ENCODE results near the gene FTL. TPM values are rescaled to one million over a fixed set of nuclear protein-coding genes. Genes with fewer than 3 reads are reported as not detected.

FTL gene
- total RNA-seq, 1 donor from 2014 or later: 2,544 TPM

GRCh38 chr19:48961051-48961649, 4.0 kb upstream of the FTL start:
- H3K27ac Mint-ChIP-seq: peak overlapping the region; percentile 98
- no peak overlapping the region for H3K4me3 Mint-ChIP-seq (ENCODE audit: low read depth)
- DNase-seq (ENCODE audit: low spot score, unreplicated experiment): no peak
- peaks cover 20% of the 10 kb centered on the region for H3K36me3 Mint-ChIP-seq (ENCODE audit: insufficient read depth)
- H3K27me3 Mint-ChIP-seq: no peaks in the 10 kb centered on the region
- peaks cover 38% of the 10 kb centered on the region for H3K4me1 Mint-ChIP-seq (ENCODE audit: low read depth)
- TF ChIP-seq, protein P1, sequence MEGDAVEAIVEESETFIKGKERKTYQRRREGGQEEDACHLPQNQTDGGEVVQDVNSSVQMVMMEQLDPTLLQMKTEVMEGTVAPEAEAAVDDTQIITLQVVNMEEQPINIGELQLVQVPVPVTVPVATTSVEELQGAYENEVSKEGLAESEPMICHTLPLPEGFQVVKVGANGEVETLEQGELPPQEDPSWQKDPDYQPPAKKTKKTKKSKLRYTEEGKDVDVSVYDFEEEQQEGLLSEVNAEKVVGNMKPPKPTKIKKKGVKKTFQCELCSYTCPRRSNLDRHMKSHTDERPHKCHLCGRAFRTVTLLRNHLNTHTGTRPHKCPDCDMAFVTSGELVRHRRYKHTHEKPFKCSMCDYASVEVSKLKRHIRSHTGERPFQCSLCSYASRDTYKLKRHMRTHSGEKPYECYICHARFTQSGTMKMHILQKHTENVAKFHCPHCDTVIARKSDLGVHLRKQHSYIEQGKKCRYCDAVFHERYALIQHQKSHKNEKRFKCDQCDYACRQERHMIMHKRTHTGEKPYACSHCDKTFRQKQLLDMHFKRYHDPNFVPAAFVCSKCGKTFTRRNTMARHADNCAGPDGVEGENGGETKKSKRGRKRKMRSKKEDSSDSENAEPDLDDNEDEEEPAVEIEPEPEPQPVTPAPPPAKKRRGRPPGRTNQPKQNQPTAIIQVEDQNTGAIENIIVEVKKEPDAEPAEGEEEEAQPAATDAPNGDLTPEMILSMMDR (IDR thresholded peaks at IDR 0.05; ENCODE audit: unreplicated experiment): no peak
- no peaks in the 10 kb centered on the region for H3K9me3 Mint-ChIP-seq (ENCODE audit: low read depth)

DNA sequence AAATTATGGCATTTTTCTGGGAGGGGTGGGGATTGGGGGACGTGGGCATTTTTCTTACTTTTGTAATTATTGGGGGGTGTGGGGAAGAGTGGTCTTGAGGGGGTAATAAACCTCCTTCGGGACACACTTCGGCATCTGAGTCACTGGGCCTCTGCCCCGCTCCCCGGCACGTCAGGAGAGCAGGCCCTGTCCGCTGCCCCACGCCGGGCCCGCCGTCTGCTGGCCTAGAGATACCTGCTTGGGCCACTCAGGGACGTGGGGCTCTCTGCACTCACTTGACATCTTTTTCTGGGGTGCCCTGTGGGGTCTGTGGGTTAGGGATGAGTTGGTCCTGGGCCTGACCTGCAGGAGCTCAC, 3.5 kb upstream of the FTL start:
- no peaks in the 10 kb centered on the region for H3K27me3 Mint-ChIP-seq
- H3K36me3 Mint-ChIP-seq (ENCODE audit: insufficient read depth): peaks cover 22% of the 10 kb centered on the region
- peaks cover 40% of the 10 kb centered on the region for H3K4me1 Mint-ChIP-seq (ENCODE audit: low read depth)
- H3K4me3 Mint-ChIP-seq (ENCODE audit: low read depth): peak overlapping the region; percentile 48
- H3K27ac Mint-ChIP-seq: peak overlapping the region; percentile 98
- TF ChIP-seq, protein P1 (IDR thresholded peaks at IDR 0.05; ENCODE audit: unreplicated experiment): no peak
- H3K9me3 Mint-ChIP-seq (ENCODE audit: low read depth): no peaks in the 10 kb centered on the region
- no peak for DNase-seq (ENCODE audit: low spot score, unreplicated experiment)

GRCh38 chr19:48962029-48962848, 2.9 kb upstream of the FTL start:
- TF ChIP-seq, protein P1 (IDR thresholded peaks at IDR 0.05; ENCODE audit: unreplicated experiment): no peak
- no peak for DNase-seq (ENCODE audit: low spot score, unreplicated experiment)
- Mint-ChIP-seq H3K9me3 (ENCODE audit: low read depth) (no peaks in the 10 kb centered on the region), H3K27me3 (no peaks in the 10 kb centered on the region), H3K36me3 (ENCODE audit: insufficient read depth) (peaks cover 23% of the 10 kb centered on the region), H3K27ac (peak overlapping the region; percentile 98), H3K4me1 (ENCODE audit: low read depth) (peaks cover 44% of the 10 kb centered on the region), H3K4me3 (ENCODE audit: low read depth) (peak overlapping the region; percentile 48)

- TF ChIP-seq, protein P1 (IDR thresholded peaks at IDR 0.05; ENCODE audit: unreplicated experiment): no peak
- H3K4me1 Mint-ChIP-seq (ENCODE audit: low read depth): peaks cover 44% of the 10 kb centered on the region
- DNase-seq (ENCODE audit: low spot score, unreplicated experiment): no peak
- no peak overlapping the region for H3K4me3 Mint-ChIP-seq (ENCODE audit: low read depth)
- H3K27ac Mint-ChIP-seq: peak overlapping the region; percentile 98
- H3K27me3 Mint-ChIP-seq: no peaks in the 10 kb centered on the region
- H3K36me3 Mint-ChIP-seq (ENCODE audit: insufficient read depth): peaks cover 23% of the 10 kb centered on the region
- no peaks in the 10 kb centered on the region for H3K9me3 Mint-ChIP-seq (ENCODE audit: low read depth)
Observed at GRCh38 chr19:48962849-48963165, 2.3 kb upstream of the FTL start.

GRCh38 chr19:48963371-48964204, 1.5 kb upstream of the FTL start:
- H3K4me3 Mint-ChIP-seq (ENCODE audit: low read depth): peak overlapping the region; percentile 100
- peaks cover 24% of the 10 kb centered on the region for H3K36me3 Mint-ChIP-seq (ENCODE audit: insufficient read depth)
- peaks cover 44% of the 10 kb centered on the region for H3K4me1 Mint-ChIP-seq (ENCODE audit: low read depth)
- peak overlapping the region; percentile 98 for H3K27ac Mint-ChIP-seq
- no peaks in the 10 kb centered on the region for H3K27me3 Mint-ChIP-seq
- TF ChIP-seq, protein P1 (IDR thresholded peaks at IDR 0.05; ENCODE audit: unreplicated experiment): no peak
- DNase-seq (ENCODE audit: low spot score, unreplicated experiment): peak; percentile 74
- no peaks in the 10 kb centered on the region for H3K9me3 Mint-ChIP-seq (ENCODE audit: low read depth)

Data from progenitor cell of endocrine pancreas (in vitro differentiated cells).